Progenitor cell of endocrine pancreas (in vitro differentiated cells): ENCODE data around the gene ANO7. TPM values are rescaled to one million over a fixed set of nuclear protein-coding genes. Genes with fewer than 3 reads are reported as not detected.

Experiments used
- DNase-seq: peaks from one replicate; pipeline ENCODE4 v3.0.0; 2021; ENCODE audit warnings: low spot score; ENCODE audit not compliant: unreplicated experiment
- H3K27ac Mint-ChIP-seq: 2 replicates; pipeline ENCODE4 v1.8.0; 2021; ENCODE audit warnings: mild to moderate bottlenecking, moderate library complexity, mixed read lengths
- H3K27me3 Mint-ChIP-seq: 2 replicates; pipeline ENCODE4 v1.8.0; 2021; ENCODE audit warnings: mixed read lengths
- H3K36me3 Mint-ChIP-seq: 2 replicates; pipeline ENCODE4 v1.8.0; 2022; ENCODE audit warnings: mixed read lengths; ENCODE audit not compliant: insufficient read depth
- H3K4me1 Mint-ChIP-seq: 2 replicates; pipeline ENCODE4 v1.8.0; 2021; ENCODE audit warnings: low read depth, mixed read lengths
- H3K4me3 Mint-ChIP-seq: 2 replicates; pipeline ENCODE4 v1.8.0; 2021; ENCODE audit warnings: low read depth, mild to moderate bottlenecking, moderate library complexity, mixed read lengths
- H3K9me3 Mint-ChIP-seq: 2 replicates; pipeline ENCODE4 v1.8.0; 2021; ENCODE audit warnings: low read depth, mixed read lengths
- CTCF ChIP-seq: fragments of 200-600 bp; sonication (generic); IDR thresholded peaks from one replicate; pipeline ENCODE4 v1.5.0; 2021; ENCODE audit warnings: antibody characterized with exemption, mild to moderate bottlenecking; ENCODE audit not compliant: unreplicated experiment
- total RNA-seq: library from RNA; stranded (reverse); gene quantifications from 2 replicates; pipeline ENCODE4 v1.2.1, GENCODE V29; 2021

The ANO7 gene
- total RNA-seq, 1 donor from 2014 or later = 2.5 TPM

GRCh38 chr2:241239552-241240202 is 51.2 kb downstream of the ANO7 start:
- peaks cover 41% of the 10 kb centered on the region for H3K36me3 Mint-ChIP-seq
- no peak for TF ChIP-seq CTCF
- no peak for DNase-seq
- no peaks in the 10 kb centered on the region for H3K27me3 Mint-ChIP-seq
- no peaks in the 10 kb centered on the region for H3K9me3 Mint-ChIP-seq
- H3K4me3 Mint-ChIP-seq = no peak overlapping the region
- no peak overlapping the region for H3K27ac Mint-ChIP-seq
- no peaks in the 10 kb centered on the region for H3K4me1 Mint-ChIP-seq

- no peaks in the 10 kb centered on the region for H3K27me3 Mint-ChIP-seq
- H3K9me3 Mint-ChIP-seq = no peaks in the 10 kb centered on the region
- no peak overlapping the region for H3K4me3 Mint-ChIP-seq
- H3K27ac Mint-ChIP-seq = no peak overlapping the region
- no peaks in the 10 kb centered on the region for H3K4me1 Mint-ChIP-seq
- peaks cover 36% of the 10 kb centered on the region for H3K36me3 Mint-ChIP-seq
- TF ChIP-seq CTCF = no peak
- no peak for DNase-seq
Observed at GRCh38 chr2:241240320-241241004, 52.0 kb downstream of the ANO7 start.

- no peak for TF ChIP-seq CTCF
Observed at GRCh38 chr2:241241669-241242068, 53.2 kb downstream of the ANO7 start.

GRCh38 chr2:241242306-241242705 is 53.8 kb downstream of the ANO7 start:
- DNase-seq = no peak
- H3K4me1 Mint-ChIP-seq = no peaks in the 10 kb centered on the region
- no peaks in the 10 kb centered on the region for H3K27me3 Mint-ChIP-seq
- peaks cover 41% of the 10 kb centered on the region for H3K36me3 Mint-ChIP-seq
- H3K4me3 Mint-ChIP-seq = no peak overlapping the region
- H3K27ac Mint-ChIP-seq = no peak overlapping the region
- H3K9me3 Mint-ChIP-seq = no peaks in the 10 kb centered on the region
- no peak for TF ChIP-seq CTCF

More at GRCh38 chr2:241241669-241242068, 53.2 kb downstream of the ANO7 start:
- Mint-ChIP-seq H3K9me3 (no peaks in the 10 kb centered on the region), H3K27me3 (no peaks in the 10 kb centered on the region), H3K36me3 (peaks cover 38% of the 10 kb centered on the region), H3K27ac (no peak overlapping the region), H3K4me1 (no peaks in the 10 kb centered on the region), H3K4me3 (no peak overlapping the region)
- no peak for DNase-seq

GRCh38 chr2:241244368-241244767 is 55.9 kb downstream of the ANO7 start:
- no peak for DNase-seq
- H3K4me3 Mint-ChIP-seq = no peak overlapping the region
- H3K27me3 Mint-ChIP-seq = no peaks in the 10 kb centered on the region
- H3K4me1 Mint-ChIP-seq = no peaks in the 10 kb centered on the region
- H3K9me3 Mint-ChIP-seq = no peaks in the 10 kb centered on the region
- TF ChIP-seq CTCF = no peak
- peak overlapping the region; percentile 17 for H3K27ac Mint-ChIP-seq
- H3K36me3 Mint-ChIP-seq = peaks cover 40% of the 10 kb centered on the region
